Measurements from ENCODE around the gene C2CD3.

C2CD3 gene

DNA sequence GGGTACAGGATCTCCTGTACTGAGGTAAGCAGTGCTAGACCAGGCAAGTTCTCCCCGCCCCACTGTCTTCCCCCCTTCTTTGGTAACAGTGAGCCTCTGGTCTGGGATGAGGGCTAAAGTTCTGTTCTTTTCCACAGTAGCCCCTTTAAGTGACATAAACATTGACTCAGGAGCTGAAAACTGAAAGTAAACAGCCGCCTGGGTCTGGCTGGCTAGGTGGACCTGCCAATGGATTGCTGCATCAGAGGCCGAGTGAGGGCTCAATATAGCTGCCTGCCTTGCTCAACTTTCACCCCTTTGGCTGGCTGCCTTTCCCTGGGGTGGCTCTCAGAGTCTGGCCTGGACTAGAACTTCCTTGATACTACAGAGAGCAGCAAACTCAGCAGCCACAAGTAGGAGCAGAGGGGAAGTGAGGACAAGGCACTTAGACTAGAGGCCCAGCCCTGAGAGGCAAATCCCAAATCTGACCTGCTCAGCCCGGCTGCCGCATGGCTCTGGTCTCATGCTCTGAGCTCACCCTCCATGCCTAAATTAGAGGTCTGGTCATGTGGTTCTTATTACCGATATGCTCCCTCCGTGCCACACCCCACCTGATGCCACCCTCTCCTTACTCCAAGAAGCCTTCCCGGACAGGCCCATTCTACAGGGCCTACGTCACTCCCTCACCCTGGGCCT is 152.3 kb downstream of the C2CD3 start:
- no peak for DNase-seq

DNA sequence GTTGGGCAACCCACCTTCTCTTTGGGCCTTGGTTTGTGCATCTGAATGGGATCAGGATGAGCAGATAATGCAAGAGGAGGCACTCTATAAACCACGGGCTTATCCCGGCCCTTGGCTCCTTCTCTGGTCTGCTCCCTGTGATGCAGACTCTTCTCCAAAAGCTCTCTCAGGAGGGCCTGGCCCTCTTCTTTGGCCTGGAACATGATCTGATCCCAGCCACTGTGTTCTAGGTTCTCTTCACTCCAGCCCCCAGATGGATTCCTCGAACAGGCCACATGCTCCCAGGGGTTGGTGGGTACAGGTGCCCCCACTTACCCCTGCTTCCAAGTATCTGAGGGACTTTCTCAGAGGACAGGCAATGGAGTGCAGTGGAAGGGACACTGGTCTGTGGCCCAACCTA is 153.2 kb downstream of the C2CD3 start:
- DNase-seq: no peak

DNA sequence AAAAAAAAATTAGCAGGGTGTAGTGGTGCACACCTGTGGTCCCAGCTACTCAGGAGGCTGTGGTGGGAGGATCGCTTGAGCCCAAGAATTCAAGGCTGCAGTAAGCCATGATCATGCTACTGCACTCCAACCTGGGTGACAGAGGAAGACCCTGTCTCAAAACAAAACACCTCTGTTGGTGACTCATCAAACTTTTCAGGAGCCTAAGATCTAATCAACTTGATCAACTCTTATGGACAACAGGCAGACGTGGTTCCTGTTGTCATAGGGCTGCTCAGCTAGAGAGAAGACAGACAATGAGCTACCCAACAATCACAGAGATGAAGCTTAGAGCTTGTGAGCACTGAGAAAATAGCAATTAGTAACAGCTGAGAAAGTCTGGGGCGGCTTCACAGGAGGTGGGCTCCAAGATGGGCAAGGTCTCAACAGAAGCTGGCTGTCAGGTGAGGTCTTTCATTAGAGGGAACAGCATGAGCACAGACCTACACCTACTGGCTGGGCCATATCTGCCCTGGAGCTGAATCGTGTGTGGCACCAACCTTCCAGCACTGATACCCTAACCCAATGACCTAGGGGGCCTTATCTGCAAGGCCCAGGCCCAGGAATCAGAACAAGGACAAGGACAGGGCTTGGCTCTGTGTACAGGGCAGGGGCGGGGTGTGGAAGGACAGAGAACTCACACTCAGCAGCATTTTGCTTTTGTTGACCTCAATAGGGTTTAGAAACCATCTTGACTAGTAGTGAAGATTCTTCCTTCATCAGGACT is 154.7 kb downstream of the C2CD3 start:
- no peak for DNase-seq

DNA sequence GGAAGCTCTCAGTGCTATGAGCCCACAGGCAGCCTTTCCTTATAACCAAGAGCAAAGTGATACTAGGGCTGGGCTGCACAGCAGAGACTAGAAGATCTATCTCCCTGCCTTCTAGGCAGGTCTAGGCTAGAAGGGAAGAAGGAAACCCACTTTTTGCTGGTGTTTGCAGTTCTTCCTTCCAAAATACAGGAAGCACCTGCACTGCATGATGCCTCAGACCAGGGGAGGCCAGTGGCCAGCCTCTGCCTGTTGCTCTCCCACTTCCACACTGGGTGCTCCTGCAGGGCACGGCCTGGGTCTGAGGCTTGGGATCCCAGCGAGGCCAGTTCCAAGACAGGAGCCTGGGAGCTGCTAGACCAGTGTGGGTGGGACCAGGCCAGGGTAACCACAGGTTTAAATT is 155.9 kb downstream of the C2CD3 start:
- DNase-seq: no peak

DNA sequence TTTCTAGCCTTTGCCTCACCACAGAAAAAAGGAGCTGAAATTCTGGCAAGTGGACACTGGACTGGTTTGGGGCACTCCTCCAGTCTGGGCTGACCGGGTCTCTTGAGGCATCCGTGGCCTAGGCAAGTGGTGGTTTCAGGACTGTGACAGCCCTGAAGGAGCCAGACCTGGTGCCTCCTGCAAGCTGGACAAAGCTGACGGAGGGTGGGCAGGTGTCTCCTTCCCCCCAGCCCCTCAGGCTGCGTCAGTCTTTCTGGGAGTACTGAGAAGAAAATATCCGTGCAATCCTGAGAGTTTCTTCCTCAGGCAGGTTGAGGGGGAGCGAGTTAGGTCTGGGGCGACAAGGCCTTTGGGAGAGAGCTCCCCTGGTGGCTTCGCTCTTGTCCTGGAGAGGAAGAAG is 157.7 kb downstream of the C2CD3 start:
- DNase-seq: no peak

DNA sequence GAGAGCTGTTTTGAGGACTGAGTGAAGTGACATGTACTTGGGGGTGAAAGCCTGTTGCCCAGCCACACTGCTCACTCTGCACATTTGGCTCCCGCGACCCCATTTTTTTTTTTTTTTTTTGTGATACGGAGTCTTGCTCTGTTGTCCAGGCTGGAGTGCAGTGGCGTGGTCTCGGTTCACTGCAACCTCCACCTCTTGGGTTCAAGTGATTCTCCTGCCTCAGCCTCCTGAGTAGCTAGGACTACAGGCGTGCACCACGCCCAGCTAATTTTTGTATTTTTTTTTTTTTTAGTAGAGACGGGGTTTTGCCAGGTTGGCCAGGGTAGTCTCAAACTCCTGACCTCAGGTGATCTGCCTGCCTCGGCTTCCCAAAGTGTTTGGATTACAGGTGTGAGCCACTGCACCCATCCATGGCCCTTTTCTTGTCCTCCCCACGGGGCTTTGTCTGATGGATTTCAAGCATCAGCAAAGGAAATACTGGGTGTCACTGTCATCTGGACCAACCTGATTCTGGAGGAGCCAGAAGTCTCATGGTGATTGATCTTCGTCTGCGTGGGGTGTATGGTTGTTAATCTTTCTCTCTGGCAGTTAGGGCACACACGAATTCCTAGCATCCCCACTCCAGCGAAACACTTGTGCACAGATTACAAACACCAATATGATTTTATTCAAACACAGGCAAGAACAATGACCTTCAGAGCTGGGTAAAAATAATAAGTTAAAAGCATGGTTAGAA is 158.6 kb downstream of the C2CD3 start:
- no peak for DNase-seq

DNA sequence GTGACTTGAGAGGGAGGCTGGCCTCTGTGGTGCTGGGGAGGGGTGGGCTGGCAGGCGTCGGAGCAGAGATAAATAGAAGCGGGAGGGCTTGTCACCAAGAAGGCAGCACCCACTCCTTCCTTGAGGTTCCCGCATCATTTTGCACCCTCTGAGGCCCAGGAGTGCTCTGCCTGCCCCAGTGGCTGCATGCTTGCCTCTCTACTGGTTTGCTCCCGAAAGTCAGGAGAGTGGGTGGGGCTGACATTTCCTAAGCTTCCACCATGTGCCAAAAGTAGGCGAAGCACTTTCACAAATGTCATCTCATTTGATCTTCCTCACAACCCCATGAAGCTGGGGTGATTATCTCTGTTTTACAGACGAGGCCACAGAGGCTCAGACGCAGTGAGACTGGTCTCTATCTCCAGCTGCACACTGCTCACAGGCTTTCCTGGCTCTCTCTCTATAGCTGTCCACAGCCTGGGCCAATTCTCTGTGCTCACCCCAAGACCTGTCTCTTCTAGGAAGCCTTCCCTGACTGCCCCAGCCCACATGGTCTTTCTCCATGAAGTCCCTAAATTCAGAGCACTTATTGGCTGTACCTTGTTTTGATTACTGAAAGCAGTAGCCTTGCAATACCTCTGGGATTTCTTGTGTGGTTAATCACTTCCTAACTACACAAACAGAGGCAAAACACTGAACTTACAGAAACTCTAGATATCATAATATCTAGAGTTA is 159.3 kb downstream of the C2CD3 start:
- peak; percentile 65 for DNase-seq

DNA sequence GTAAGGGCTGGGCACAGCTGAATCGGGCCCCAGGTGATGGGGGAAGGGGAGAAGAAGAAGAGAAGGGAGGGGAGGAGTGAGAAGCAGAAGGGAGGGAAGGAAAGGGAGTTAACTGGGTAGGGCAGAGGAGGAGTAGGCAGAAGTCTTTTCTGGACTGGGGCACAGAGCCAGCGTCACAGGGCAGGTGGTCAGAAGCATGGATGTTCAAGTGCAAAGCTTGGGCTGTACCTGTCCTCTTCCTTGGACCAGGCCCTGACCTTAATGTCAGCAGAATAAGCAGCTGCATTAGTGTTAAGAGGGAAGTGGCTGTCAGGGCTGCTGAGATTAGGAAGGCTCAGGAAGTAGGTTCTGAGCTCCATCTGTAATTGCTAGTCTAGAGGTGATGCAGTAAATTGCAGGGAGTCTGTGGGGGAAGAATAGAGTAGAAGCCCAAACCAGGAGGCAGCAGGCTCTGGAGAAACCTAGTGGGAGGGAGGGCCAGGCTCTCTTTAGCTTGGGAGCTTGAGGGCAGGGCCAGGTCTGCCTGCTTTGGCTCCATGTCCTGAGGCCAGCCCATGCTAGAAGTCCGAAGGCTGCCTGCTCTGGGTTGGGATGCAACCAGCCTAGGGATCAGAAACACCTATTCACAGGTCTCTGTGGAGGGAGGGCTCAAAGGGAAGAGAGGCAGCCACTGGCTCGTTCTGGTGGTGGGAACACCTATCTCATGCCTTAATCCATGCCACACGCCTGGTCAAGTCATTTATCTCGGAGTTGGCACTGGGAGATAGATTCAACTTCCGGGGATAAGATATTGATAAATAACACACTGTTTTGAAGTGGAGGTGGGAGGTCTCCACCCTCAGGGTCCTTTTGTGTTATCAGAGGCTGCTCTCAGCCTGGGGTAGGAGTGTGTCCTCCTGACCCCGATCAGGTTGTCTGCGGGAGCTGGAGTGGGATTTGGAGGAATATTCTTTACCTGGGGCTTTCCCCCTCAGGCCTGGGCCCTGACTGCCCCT is 160.2 kb downstream of the C2CD3 start:
- DNase-seq: no peak

DNA sequence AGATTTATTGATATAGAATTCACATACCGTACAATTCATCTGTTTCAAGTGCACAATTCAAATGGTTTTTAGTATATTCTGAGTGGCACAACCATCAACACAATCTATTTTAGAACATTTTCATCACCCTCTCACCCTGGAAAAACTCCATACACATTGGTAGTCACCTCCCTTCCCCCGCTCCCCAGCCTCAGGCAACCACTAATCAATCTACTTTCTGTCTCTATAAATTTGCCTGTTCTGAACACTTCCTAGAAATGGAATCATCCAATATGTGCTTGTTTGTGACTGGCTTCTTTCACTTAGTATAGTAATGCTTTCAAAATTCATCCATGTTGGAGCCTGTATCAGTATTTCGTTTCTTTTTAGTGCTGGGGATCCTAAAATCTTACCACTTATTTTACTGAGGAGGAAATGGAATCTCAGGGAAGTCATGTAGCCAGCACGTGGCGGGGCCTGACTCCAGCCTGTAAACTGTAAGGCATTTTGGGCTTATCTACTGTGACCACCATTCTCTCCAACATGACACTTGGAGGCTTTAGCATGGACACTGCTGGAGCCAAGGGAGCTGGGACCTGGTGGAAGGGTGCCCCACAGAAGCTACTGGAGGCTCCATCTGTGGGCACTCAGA is 161.0 kb downstream of the C2CD3 start:
- DNase-seq: no peak

DNA sequence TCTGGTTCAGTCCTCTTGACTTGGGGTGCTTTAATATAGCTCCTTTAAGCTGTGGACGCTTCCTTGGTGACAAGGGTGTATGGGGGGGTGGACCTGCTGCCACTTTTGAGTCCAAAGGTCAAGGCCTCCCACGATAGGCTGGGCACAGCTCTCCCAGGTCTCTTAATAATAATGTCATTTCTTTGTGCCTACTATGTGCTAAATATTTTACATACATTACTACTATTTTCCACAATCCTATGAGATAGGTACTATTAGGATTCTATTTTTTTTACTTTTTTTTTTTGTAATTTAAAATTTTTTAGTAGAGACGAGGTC is 161.6 kb downstream of the C2CD3 start:
- DNase-seq: no peak

DNA sequence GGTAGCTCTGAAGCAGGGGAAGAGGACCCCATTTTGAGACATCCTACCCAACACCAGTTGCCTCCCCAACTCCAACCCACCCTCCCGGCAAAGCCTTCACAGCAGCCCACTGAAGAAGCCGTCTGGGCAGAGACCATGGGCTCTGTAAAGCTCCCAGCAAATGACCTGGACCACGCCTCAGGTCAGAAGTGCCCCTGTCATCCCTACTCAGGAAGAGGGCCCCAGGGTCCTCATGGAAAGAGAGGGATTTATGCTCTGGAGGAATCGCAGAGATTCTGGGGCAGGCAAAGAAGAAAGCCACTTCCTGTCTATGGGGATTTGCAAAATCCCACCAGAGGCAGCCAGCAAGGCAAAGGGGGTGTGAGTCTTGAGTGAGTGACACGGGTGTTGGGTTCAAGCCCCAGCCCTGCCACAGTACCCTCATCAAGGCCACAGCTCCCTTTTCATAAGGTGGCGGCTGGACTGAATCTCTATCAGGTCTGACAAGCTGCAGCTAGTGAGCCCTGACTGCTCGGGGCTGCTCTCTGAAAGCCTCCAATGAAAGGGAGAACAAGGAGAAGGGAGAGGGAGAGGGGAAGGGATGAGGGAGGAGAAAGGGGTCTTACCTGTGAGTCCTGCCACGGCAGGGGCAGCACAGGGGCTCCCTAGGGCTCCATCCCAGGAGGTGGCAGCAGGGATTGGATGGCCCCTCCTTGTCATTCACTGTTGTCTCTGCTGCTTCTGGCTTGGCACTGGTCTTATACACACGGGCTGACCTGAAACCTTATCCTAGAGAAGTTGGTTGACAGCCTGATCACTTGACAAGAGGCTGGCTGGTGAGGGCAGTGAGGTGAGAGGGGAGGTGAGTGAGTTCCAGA is 162.2 kb downstream of the C2CD3 start, which contains the start of gene UCP3:
UCP3 (minus strand) TSS at position 713 of the 857 bp plus-strand sequence. CDS start 2,043 bp downstream, outside the sequence.
- no peak for DNase-seq

DNA sequence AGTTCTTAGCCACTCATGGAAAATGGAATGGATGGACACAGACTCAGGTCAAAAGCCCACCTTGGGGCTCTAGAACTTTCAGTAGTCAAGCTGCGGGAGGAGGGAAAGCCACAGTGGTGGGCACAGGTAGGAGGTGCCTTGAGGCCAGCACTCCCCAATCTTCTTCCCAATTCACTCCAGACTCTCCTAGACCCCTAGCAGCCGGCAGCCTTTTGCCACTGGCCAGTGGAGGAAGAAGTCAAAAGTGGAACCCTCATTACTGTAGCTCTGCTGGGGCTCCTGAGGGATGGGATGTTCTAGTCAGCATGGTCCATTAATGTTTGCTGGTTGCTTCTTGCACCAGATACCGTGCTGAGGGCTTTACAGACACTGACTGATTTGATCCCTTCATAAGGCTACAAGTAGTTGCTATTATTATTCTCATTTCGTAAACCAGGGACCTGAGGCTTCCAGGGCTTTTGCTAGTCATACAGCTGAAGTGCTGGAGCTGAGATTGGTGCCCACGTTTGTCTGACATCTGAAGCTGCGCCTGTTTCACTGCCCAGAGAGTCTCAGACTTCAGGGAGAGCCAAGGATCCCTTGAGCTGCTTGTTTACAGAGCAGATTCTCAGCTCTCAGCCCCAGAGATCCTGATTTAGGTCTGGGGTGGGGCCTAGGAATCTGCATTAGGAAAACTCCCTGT is 163.0 kb downstream of the C2CD3 start:
- no peak for DNase-seq

DNA sequence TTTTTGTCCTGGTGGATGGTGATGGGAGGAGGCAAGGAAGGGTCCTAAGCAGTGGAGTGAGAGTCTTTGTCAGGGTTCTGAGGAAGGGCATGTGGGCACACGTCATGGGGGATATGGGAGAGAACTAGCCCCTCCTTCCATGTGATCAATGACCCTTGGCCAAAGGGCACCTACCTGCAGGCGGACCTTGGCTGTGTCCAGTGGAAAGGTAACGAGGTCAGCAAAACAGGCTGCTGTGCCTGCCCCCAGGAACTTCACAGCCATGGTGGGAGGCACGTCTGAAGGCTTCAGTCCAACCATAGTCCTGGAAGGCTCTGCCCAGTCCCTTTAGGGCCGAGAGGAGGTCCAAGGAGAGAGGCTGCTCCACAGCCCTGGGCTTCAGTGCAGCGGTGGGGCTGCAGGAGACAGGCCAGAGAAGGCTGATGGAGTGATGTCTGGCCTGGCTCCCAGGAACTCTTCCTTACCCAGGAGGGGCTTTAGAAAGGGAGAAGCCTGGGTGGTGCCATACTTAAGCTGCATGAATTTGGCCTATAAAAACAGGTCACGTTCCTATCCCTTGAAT is 164.0 kb downstream of the C2CD3 start:
- DNase-seq: no peak

DNA sequence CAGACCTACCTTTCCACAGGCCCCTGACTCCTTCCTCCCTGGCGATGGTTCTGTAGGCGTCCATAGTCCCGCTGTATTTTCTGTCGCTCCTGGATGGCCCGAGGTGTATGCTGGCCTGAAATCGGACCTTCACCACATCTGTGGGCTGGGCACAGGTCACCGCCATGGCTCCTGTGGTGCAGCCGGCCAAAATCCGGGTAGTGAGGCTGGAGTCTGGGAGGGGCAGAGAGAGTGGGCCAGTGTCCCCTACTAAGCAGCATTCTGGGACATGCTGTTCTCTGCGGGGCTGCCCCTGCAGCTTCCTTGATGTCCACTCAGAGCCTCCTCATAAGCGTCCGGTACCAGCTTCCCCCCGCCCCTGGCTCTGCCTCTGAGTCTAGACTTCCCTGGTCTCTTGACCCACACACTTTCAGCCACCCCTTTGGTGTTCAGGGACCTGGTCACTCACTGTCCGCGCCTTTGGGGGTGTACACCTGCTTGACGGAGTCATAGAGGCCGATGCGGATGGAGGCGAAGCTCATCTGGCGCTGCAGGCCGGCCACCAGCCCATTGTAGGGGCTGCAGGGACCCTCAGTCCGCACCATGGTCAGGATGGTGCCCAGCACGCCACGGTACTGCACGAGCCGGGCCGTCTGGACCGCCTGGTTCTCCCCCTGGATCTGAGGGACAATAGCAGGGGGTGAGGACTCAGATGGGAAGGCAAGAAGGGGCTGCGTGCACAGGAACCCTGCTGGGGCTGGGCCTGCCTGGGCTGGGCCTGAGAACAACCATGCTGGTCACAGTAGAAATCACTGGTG is 164.9 kb downstream of the C2CD3 start:
- DNase-seq: no peak

DNA sequence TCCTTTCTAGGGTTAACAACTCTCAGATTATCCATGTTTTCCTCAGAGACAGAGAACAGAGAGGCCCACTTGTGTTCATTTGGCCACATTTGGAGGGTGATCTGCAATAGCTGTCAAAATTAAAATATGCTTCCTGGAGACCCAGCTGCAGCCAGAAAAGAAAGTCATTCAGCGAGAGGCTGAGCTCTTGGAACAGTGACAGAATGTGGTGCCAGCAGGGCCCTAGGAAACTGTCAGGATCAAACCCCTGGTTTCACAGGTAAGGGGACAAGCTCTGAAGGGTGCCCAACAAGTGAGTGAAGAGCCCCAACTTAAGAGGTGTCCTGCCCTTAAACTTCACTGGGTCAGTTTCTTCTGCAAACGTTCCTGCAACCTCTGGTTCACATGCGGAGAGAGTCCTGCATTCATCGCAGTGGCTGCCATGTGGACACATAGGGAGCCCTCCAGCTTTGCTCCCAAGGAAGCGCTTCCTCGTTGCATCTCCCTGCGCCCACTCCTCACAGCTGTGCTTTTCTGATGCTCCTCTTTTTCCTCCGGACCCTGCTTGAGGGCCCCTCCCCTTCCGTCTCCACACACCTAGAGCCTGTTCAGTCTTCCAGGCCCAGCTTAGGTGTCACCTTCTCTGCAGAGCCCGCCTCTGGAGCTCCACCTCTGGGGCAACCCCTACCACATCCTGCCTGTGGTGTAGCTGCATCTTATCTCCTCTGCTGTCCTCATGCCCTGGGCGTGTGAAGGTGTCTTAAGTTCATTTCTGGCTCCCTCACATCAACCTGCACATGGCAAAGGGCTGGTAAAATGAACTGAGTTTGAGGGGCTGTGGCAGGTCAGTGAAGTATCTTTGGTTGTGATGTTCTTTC is 165.8 kb downstream of the C2CD3 start:
- peak; percentile 76 for DNase-seq

DNA sequence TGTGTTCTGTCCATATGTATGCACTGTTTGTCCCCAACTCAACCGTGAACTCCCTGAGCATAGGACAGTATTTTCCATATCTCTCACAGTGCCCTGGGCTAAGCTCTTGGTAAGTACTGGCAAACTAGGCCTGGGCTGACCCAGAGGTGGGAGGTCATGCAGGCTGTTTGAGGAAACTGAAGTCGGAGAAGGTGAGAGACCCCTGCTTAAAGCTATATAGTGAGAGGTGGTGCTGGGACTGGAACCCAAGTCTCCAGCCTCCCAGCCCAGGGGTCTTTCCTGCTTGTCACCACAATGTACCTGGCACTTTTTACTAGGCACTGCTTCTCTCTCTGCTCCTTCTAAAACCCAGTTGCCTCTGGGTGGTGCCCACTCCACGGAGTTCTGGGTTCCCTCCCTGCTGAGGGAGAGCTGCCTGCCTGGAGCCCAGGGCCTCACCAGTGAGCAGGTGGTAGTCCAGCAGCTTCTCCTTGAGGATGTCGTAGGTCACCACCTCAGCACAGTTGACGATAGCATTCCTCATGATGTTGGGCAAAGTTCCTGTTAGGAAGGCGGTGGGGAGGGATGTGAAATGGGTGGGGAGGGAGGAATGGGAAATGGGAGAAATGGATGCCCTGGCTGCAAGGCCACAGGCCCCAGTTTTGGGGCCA is 166.6 kb downstream of the C2CD3 start:
- no peak for DNase-seq

DNA sequence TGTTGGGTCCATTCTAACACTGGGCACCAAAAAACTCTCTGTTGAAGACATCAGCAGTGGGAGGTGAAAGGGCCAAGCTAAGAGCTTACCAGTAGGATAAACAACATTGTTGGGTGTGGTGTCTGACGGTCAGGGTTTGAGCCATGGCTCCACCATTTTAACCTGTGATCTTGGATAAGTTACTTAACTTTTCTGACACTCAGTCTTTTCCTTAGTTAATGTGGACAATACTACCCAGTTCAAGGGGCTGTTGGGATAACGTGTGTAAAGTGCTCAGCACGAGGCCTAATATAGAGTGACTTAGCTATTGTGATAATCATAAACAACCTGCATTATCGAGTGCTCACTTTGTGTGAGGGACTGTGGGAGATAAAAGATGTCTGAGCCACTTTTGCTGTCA is 168.0 kb downstream of the C2CD3 start:
- DNase-seq: no peak

Data from stimulated activated naive CD4-positive, alpha-beta T cell treated with Interleukin-2 at 50 U/mL for 16 hours (primary cell).